HCT116 (cell line): ENCODE results near the gene MAP3K9. TPM values are rescaled to one million over a fixed set of nuclear protein-coding genes. Genes with fewer than 3 reads are reported as not detected.

Experiments
- ATAC-seq: fragments of 200-7000 bp; cut with Tn5 transposase; 2 replicates; pipeline ENCODE4 v1.9.1; 2020; ENCODE audit warnings: mild to moderate bottlenecking, moderate library complexity
- BruUV-seq: library from RNA; stranded (reverse); fragments of 400-500 nt; replicated peaks from 2 replicates; lab custom pipeline; 2021; lab: Mats Ljungman, UMichigan
- CTCF ChIA-PET: fragments of 300-600 bp; sonication (Branson Sonifier 250); formaldehyde crosslinking; loops from one replicate; lab custom pipeline; 2021; ENCODE audit warnings: antibody characterized with exemption; lab: Charles Lee
- POLR2A ChIA-PET: fragments of 300-600, 350-600 bp; sonication (Branson Sonifier 250); formaldehyde crosslinking; loops from one replicate; lab custom pipeline; 2021; ENCODE audit warnings: antibody characterized with exemption; lab: Charles Lee
- RAD21 ChIA-PET, 2 experiments: fragments of 300-600 bp; sonication (Branson Sonifier 250); formaldehyde crosslinking; loops; one replicate each; lab custom pipeline; 2023; ENCODE audit warnings: low total read pairs in 2 of 2; ENCODE audit not compliant: uncharacterized antibody in 2 of 2, unreplicated experiment in 2 of 2, low non-redundant PET in 1 of 2; lab: Charles Lee
- DNase-seq: peaks from one replicate; pipeline ENCODE4 v3.0.0-alpha.2; 2010; ENCODE audit warnings: low read depth, low spot score
- H2AFZ ChIP-seq: fragments of 200-600 bp; shearing (Covaris generic), sonication (generic); 2 replicates; pipeline ENCODE4 v1.6.1; 2017; ENCODE audit warnings: low read depth, mixed run types, mixed read lengths, antibody characterized with exemption, low read length; ENCODE audit not compliant: poor library complexity, severe bottlenecking
- H3K27ac ChIP-seq: 2 replicates; pipeline ENCODE4 v1.5.1; 2012; ENCODE audit warnings: low read depth, low read length
- H3K27me3 ChIP-seq: fragments of 200-600 bp; sonication (generic); 2 replicates; pipeline ENCODE4 v1.6.1; 2016; ENCODE audit warnings: mixed run types, low read length, mixed read lengths; ENCODE audit not compliant: insufficient read depth
- H3K36me3 ChIP-seq, 2 experiments: fragments of 200-500 bp in 1 of 2; fragments of 200-600 bp in 1 of 2; sonication (Bioruptor generic) in 1 of 2; sonication (generic) in 1 of 2; 2 replicates each; pipeline versions ENCODE4 v1.5.1 to v1.6.1; 2014 to 2016; ENCODE audit warnings: low read length in 2 of 2, inconsistent platforms in 1 of 2, mixed read lengths in 1 of 2, mixed run types in 1 of 2; ENCODE audit not compliant: insufficient read depth in 2 of 2, control insufficient read depth in 1 of 2
- H3K4me1 ChIP-seq, 2 experiments: fragments of 200-600 bp in 1 of 2; sonication (generic) in 1 of 2; 2 replicates each; pipeline versions ENCODE4 v1.5.1 to v1.6.1; 2012 to 2017; ENCODE audit warnings: low read length in 2 of 2, inconsistent platforms in 1 of 2, mild to moderate bottlenecking in 1 of 2, mixed read lengths in 1 of 2, mixed run types in 1 of 2, moderate library complexity in 1 of 2; ENCODE audit not compliant: insufficient read depth in 2 of 2, control insufficient read depth in 1 of 2
- H3K4me2 ChIP-seq: fragments of 200-600 bp; sonication (generic); 2 replicates; pipeline ENCODE4 v1.6.1; 2017; ENCODE audit warnings: mixed run types, low read length, mixed read lengths
- H3K4me3 ChIP-seq, 2 experiments: fragments of 200-600 bp in 1 of 2; sonication (generic) in 1 of 2; replicated peaks in 1 of 2; 2 replicates each; pipeline ENCODE4 v1.5.1; 2011 to 2016; ENCODE audit warnings: low read length in 2 of 2, control low read depth in 1 of 2, low read depth in 1 of 2, mild to moderate bottlenecking in 1 of 2, mixed read lengths in 1 of 2, mixed run types in 1 of 2
- H3K79me2 ChIP-seq: fragments of 200-600 bp; sonication (generic); 2 replicates; pipeline ENCODE4 v1.6.1; 2017; ENCODE audit warnings: mild to moderate bottlenecking, mixed run types, low read length, moderate library complexity, mixed read lengths; ENCODE audit not compliant: insufficient read depth
- H3K9ac ChIP-seq: fragments of 200-600 bp; sonication (generic); 2 replicates; pipeline ENCODE4 v1.6.1; 2016; ENCODE audit warnings: low read length, mixed read lengths
- H3K9me2 ChIP-seq: fragments of 200-600 bp; sonication (generic), shearing (Covaris generic); 2 replicates; pipeline ENCODE4 v1.6.1; 2017; ENCODE audit warnings: mixed run types, mild to moderate bottlenecking, moderate library complexity; ENCODE audit not compliant: insufficient read depth
- H3K9me3 ChIP-seq, 2 experiments: fragments of 200-500 bp in 1 of 2; fragments of 200-600 bp in 1 of 2; sonication (Bioruptor generic) in 1 of 2; sonication (generic) in 1 of 2; 2 replicates each; pipeline ENCODE4 v1.6.1; 2014 to 2017; ENCODE audit warnings: low read length in 2 of 2, mixed read lengths in 2 of 2, inconsistent platforms in 1 of 2, low read depth in 1 of 2, mild to moderate bottlenecking in 1 of 2, mixed run types in 1 of 2, moderate library complexity in 1 of 2; ENCODE audit not compliant: control insufficient read depth in 1 of 2, insufficient read depth in 1 of 2
- H4K20me1 ChIP-seq: fragments of 200-600 bp; sonication (generic), shearing (Covaris generic); 2 replicates; pipeline ENCODE4 v1.6.1; 2017; ENCODE audit warnings: mixed run types, mild to moderate bottlenecking, moderate library complexity; ENCODE audit not compliant: insufficient read depth
- CTCF ChIP-seq, 3 experiments: fragments of 200-600 bp in 1 of 3; sonication (generic) in 1 of 3; IDR thresholded peaks in 2 of 3; conservative IDR thresholded peaks in 1 of 3; 2 replicates each; pipeline ENCODE4 v1.5.1; 2012 to 2017; ENCODE audit warnings: low read depth in 2 of 3, low read length in 2 of 3, antibody characterized with exemption in 1 of 3, borderline replicate concordance in 1 of 3, control low read depth in 1 of 3, mild to moderate bottlenecking in 1 of 3, mixed read lengths in 1 of 3, mixed run types in 1 of 3, moderate library complexity in 1 of 3; ENCODE audit not compliant: insufficient read depth in 1 of 3
- ELF1 ChIP-seq: IDR thresholded peaks from 2 replicates; pipeline ENCODE4 v1.6.1; 2012; ENCODE audit warnings: low read depth, borderline replicate concordance
- JUND ChIP-seq: IDR thresholded peaks from 2 replicates; pipeline ENCODE4 v1.6.1; 2012
- REST ChIP-seq: IDR thresholded peaks from 2 replicates; pipeline ENCODE4 v1.6.1; 2012; ENCODE audit warnings: low read depth
- SP1 ChIP-seq: IDR thresholded peaks from 2 replicates; pipeline ENCODE4 v1.6.1; 2012; ENCODE audit warnings: low read depth
- SRF ChIP-seq: IDR thresholded peaks from 2 replicates; pipeline ENCODE4 v1.6.1; 2012; ENCODE audit warnings: low read depth
- intact Hi-C: fragments of 100-400 bp; cut with micrococcal nuclease; formaldehyde crosslinking; loops from 2 replicates; pipeline ENCODE4 v1.10.0; 2022
- total RNA-seq: library from RNA; stranded (reverse); gene quantifications from one replicate; pipeline ENCODE4 v1.2.1, GENCODE V29; 2021; ENCODE audit not compliant: unreplicated experiment

Gene MAP3K9
- total RNA-seq, 1 experiment from 2014 or later = 11.7 TPM

GRCh38 chr14:70814466-70814865 is 5.2 kb upstream of the MAP3K9 start (continued):
- TF ChIP-seq CTCF (IDR thresholded peaks at IDR 0.05 in 2 of 3, conservative IDR thresholded peaks at IDR 0.05 in 1 of 3; ENCODE audit: borderline replicate concordance in 1 of 3, insufficient read depth in 1 of 3, low read depth in 2 of 3, low read length in 2 of 3) = no peak
- TF ChIP-seq SRF = no peak
- TF ChIP-seq, all 23 proteins: peak for 0

GRCh38 chr14:70812124-70812818 is 3.0 kb upstream of the MAP3K9 start:
- no peak for DNase-seq
- POLR2A ChIA-PET = no interaction called here
- Histone ChIP-seq H3K79me2 (peaks cover 11% of the 10 kb centered on the region), H3K9me2 (no peaks in the 10 kb centered on the region), H3K27me3 (no peaks in the 10 kb centered on the region), H2AFZ (no peak overlapping the region), H3K36me3 (no peaks in the 10 kb centered on the region), H3K4me1 (peaks cover 19 to 33% of the 10 kb centered on the region in 2 experiments), H3K4me2 (no peak overlapping the region), H3K4me3 (no peak overlapping the region), H4K20me1 (no peaks in the 10 kb centered on the region), H3K9ac (no peak overlapping the region), H3K27ac (no peak overlapping the region), H3K9me3 (no peaks in the 10 kb centered on the region)
- TF ChIP-seq ELF1 = no peak
- no peak for TF ChIP-seq SP1
- TF ChIP-seq JUND = no peak
- TF ChIP-seq REST = no peak
- no TSS peak for BruUV-seq
- intact Hi-C loops = no loop called here
- RAD21 ChIA-PET = no interaction called here
- no peak for ATAC-seq
- CTCF ChIA-PET = no interaction called here
